NCI-H82 treated with DMSO at 0.1 percent for 48 hours (cell line): Measurements from ENCODE around the gene SLC7A9.
"Not testable (repeated sequence)": the region's sequence is repeated elsewhere in the genome, so short reads cannot be mapped to it uniquely, and the experiment has no call there.

ENCODE experiments used
- DNase-seq: peaks from one replicate; lab custom pipeline; 2025; ENCODE audit not compliant: unreplicated experiment; lab: John Stamatoyannopoulos, UW

Gene SLC7A9

DNA sequence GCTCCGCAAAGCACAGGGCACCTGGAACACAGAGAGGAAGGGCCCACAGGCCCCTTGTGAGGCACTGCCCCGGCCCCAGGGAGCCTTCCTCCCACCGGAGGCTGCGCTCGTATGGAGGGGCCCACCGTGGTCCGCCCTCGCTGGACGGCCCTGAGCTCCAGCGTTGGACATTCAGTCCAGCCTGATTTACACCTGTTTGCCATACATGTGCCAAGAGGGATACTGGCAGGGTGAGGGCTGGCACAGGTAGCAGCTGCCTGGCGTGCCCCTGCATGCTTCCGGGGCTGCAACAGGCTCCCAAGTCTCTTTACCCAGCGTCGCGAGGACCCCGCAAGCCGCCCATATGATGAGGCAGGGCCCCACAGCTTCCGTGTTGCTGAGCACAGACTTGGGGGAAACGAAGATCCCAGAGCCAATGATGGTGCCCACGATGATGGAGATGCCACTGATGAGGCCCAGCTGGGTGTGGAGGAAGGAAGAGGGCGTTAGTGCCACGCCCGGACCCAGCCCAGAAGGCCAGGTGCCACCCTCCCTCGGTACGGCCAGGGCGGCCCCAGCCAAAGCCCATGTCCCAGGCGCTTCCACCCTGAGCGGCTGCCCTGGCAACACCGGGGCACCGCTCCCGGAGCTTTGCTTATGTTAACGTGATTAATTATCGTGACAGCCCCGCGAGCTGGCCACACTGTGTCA, 5.1 kb downstream of the SLC7A9 start:
- no peak for DNase-seq

- no peak for DNase-seq
Observed at GRCh38 chr19:32863841-32864240, 5.7 kb downstream of the SLC7A9 start.

- DNase-seq = no peak
Observed at GRCh38 chr19:32863301-32863700, 6.3 kb downstream of the SLC7A9 start.

DNA sequence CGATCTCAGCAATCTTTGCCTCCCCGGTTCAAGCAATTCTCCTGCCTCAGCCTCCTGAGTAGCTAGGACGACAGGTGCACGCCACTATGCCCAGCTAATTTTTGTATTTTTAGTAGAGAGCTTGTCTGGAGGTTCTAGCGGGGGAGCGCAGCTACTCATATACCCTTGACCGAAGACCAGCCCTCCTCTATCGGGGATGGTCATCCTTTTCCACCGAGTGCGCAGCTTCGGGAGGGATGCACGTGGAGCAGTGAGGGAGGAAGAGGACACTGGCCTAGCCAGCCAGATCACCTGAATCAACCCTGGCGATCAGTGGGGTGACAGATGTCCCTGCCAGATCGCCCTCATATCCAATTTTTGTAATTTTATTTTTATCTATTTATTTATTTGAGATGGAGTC, 6.8 kb downstream of the SLC7A9 start:
- no peak for DNase-seq

GRCh38 chr19:32862173-32862572, 7.4 kb downstream of the SLC7A9 start:
- no peak for DNase-seq

DNA sequence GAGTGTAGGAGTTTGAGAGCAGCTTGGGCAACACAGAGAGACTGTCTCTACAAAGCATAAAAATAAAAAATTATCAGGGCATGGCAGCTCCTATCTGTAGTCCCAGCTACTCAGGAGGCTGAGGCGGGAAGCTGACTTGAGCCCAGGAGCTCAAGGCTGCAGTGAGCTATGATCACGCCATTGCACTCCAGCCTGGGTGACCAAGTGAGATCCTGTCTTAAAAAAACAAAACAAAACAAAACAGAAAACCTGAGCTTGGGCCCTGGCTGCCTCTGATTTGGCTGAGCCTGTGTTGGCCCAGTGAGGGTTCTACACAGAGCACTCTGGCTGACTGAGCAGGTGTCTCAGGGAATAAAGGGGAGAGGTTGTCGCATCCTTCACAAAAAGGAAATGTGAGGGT, 8.0 kb downstream of the SLC7A9 start:
- no peak for DNase-seq

DNA sequence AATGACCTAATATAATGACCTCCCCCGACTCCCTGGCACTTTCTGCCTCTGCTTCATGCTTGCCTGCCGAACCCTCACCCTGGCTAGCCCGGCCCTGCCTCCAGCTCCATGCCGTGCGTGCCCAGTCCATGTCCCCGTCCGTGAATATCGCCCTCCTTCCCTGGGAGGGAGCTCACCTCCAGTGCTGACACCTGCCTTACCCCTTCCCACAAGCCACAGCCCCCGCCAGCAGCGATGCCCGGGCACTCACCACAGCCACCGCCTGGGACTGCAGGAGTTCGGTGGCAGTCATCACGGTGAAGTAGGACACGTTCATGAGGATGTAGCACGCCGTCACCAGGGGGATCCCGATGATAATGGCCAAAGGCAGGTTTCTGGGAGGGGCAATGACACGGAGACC, 10.0 kb downstream of the SLC7A9 start:
- DNase-seq = no peak

DNA sequence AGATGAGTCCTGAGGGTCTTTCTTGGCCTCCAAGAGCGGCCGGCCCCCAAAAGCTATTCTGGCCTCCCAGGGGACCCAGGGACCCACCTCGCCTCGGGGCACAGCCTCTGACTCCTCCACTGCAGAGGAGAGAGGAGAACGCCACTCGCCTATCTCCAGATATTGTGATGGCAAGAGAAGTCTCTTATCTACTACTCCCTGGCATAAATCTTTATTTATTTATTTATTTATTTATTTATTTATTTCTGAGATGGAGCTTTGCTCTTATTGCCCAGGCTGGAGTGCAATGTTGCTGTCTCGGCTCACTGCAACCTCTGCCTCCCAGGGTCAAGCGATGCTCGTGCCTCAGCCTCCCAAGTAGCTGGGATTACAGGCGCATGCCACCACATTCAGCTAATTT, 11.0 kb downstream of the SLC7A9 start:
- DNase-seq = no peak

GRCh38 chr19:32858155-32858554, 11.4 kb downstream of the SLC7A9 start:
- no peak for DNase-seq

DNA sequence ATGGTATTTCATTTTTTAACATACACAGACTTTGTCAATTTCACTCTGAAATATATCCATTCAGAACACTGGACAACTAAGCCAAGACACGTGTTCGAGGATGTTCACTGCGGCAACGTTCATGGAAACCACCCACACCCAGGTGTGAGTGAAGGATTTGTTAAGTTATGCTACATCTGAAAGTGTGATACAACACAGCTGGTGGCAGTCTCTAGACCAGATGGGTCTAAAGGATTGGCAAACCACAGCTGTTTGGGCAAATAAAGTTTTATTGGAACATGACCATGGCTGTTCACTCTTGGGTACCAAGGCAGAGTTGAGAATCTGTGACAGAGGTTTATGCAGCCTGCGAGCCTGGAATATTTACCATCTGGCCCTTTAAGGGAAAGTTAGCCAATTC, 12.0 kb downstream of the SLC7A9 start:
- no peak for DNase-seq

- not testable (repeated sequence) for DNase-seq
Observed at GRCh38 chr19:32856818-32857217, 12.7 kb downstream of the SLC7A9 start.

DNA sequence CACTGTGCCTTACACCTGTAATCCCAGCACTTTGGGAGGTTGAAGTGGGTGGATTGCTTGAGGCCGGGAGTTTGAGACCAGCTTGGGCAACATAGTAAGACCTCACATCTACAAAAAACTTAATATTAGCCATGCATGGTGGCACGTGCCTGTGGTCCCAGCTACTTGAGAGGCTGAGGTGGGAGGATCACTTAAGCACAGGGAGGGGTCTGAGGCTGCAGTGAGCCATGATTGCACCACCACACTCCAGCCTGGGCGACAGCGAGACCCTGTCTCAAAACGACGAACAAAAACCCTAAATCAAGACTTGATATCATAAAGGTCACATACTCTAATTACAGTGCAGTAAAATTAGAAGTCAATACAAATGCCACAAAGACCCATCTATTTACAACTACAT, 17.4 kb downstream of the SLC7A9 start:
- DNase-seq = no peak

DNA sequence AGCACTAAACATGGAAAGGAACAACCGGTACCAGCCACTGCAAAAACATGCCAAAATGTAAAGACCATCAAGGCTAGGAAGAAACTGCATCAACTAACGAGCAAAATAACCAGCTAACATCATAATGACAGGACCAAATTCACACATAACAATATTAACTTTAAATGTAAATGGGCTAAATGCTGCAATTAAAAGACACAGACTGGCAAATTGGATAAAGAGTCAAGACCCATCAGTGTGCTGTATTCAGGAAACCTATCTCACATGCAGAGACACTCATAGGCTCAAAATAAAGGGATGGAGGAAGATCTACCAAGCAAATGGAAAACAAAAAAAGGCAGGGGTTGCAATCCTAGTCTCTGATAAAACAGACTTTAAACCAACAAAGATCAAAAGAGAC, 21.5 kb downstream of the SLC7A9 start:
- not testable (repeated sequence) for DNase-seq

- no peak for DNase-seq
Observed at GRCh38 chr19:32843716-32844245, 25.8 kb downstream of the SLC7A9 start.

- no peak for DNase-seq
Observed at GRCh38 chr19:32842061-32842460, 27.5 kb downstream of the SLC7A9 start.

GRCh38 chr19:32837531-32837930, 32.0 kb downstream of the SLC7A9 start:
- DNase-seq = no peak

GRCh38 chr19:32833388-32833787, 36.2 kb downstream of the SLC7A9 start:
- not testable (repeated sequence) for DNase-seq

- DNase-seq = not testable (repeated sequence)
Observed at GRCh38 chr19:32832825-32833224, 36.7 kb downstream of the SLC7A9 start.

GRCh38 chr19:32832094-32832493, 37.5 kb downstream of the SLC7A9 start:
- DNase-seq = not testable (repeated sequence)

- DNase-seq = no peak
Observed at GRCh38 chr19:32831611-32832010, 38.0 kb downstream of the SLC7A9 start.

GRCh38 chr19:32830231-32831014, 39.1 kb downstream of the SLC7A9 start:
- DNase-seq = no peak

- no peak for DNase-seq
Observed at GRCh38 chr19:32829345-32829896, 40.1 kb downstream of the SLC7A9 start.
